HG02938 (cell line): ENCODE measurements around the gene GRXCR1.
A peak's percentile ranks its signal among the peaks of the same experiment; 100 is the strongest.

Experiments used
- ATAC-seq: cut with Tn5 transposase; IDR thresholded peaks from one replicate; pipeline ENCODE4 v1.9.1; 2021; ENCODE audit warnings: mild to moderate bottlenecking, moderate library complexity; ENCODE audit not compliant: unreplicated experiment

GRXCR1 gene

DNA sequence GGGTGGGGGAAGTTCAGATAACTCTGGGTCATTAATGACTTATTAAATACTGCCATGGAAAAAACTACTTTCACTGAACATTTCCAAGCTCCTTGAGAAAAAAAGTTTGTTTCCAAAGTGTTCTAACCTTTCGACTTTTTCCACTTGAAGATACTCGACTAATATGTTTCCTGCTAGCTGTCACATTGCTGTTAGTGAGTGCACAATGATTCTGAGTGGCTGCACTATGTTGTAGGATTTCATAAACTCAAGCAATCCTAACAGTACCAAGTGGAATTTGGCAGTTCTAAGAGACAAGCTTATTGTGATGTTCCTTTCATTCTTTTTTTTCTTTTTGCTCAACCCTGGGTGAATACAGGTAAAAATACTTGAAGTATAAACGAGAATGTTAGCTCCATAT, 33.4 kb downstream of the GRXCR1 start:
- no peak for ATAC-seq

- ATAC-seq, result no peak
Observed at GRCh38 chr4:42927946-42928345, 35.4 kb downstream of the GRXCR1 start.

DNA sequence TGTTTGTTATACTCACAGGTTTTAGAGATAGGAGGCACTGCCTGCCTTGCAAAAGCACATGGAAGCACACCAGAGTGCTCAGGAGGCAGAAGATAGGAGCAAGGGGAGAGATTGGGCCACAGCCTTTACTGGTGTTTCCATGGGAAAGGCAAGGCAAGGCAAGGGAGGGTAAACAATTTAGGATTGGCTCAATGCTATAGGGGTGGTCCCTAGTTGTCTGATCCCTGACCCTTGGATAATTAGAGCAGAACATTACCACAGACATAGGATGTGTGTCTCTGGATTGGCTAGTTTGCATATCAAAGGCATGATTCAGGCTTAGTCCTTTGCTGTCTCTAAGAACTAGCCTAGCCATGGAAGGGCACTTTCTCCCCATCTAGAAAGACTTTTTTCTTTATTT, 36.1 kb downstream of the GRXCR1 start:
- ATAC-seq, result no peak

DNA sequence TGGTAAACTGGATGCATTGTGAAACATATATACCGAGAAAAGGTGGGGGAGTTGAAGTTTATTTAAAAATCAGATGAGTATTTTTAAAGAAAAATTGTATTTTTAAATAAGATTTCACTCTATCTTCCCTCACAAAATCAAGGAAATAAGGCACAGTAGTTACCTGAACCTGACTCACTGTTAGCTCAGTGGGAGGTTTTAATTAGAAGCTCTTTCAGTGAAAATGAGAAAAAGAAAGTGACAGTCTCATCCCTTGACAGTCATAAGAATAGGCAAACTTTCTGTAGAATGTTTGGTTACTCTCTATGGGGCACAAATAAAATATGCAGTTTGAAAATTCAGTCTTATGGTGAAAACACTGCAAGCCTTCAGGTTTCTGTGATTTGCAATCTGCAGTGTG, 49.7 kb downstream of the GRXCR1 start:
- no peak for ATAC-seq

- ATAC-seq, result no peak
Observed at GRCh38 chr4:42945874-42946273, 53.4 kb downstream of the GRXCR1 start.

DNA sequence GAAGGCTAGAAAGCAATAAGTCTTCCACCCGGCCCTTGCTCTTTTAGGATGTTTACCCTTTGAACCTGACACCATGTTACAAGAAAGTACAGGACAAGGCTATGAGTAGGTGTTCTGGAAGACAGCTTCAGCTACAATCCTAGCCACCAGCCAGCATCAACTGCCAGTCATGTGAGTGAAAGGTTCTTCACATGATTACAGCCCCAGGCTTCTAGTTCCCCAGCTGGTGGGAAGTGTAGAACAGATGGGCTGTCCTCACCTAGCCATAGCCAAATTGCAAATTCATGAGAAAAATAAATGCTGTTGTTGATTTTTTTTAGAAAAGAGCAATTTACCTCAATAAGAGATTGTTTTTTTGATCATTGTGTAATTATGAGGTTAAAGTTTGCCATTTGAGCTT, 60.8 kb downstream of the GRXCR1 start:
- ATAC-seq, result no peak

DNA sequence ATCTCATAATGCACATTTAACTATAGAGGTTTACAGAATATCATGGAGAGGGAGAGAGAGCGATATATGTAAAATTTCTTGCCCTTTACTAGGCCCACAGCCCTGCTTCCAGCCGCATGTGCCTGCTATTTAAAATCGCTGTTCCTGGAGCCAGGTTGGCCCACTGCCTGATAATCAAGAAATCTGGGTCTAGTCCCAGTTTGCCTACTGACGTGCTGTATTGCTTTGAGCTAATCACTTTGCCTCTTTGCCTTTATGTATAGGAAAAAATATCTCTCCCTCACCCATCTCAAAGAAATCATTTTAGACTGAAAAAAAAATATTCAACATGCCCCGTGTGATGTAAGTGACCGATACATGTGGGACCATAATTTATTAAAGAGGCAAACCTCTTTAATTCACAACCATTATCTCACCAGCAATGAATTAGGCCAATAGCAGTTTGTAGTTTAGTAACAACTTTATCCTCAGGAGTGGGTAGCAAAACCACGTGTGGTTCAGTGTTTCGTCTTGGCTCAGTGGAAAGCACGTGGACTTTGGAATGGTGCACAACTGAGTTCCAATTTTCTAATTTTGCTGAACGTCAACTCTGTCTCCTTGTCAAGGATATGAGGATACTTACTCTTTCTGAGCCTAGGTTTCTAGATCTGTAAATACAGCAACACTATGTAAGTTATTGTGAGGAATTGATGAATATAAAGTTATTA, 62.6 kb downstream of the GRXCR1 start:
- no peak for ATAC-seq

- ATAC-seq, result no peak
Observed at GRCh38 chr4:42955746-42956505, 63.4 kb downstream of the GRXCR1 start.

DNA sequence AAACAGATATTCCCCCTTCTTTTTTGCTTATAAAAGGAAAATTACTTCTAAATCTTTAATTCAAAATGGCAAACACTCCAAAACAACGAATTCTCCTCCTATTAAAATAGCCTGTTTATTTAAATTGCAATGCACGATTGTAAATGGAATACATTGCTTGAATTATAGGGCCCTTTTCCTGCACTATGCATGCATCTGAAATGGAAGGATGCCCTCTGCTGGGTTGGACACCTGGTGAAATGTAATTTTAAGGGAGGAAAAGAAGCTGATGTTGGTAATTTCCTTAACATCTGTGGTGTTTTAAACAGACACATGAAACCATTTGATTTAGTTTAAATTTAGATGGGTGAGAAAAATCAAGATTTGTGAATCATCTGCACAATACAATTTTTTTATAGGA, 72.8 kb downstream of the GRXCR1 start:
- no peak for ATAC-seq

- no peak for ATAC-seq
Observed at GRCh38 chr4:42985976-42986375, 93.5 kb downstream of the GRXCR1 start.

GRCh38 chr4:42995343-42995944, 102.9 kb downstream of the GRXCR1 start:
- ATAC-seq, result peak; percentile 94

DNA sequence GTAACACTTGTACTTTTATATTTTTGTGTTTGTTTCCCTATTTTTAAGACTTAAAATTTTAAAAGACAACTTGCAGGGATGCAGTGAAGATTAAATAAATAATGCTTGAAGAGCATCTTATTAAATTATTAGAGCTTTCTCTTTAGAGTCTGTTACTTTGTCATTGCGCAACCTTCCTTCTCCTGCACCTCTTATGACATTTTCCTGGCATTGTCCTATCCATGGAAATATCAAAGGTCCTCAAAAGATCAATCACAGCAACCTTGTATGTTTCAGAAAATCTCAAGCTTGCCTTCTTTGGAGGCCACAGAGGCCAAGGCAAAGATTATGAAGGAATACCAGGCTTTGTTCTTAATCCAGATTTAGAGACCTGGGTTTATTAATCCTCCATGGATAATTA, 116.3 kb downstream of the GRXCR1 start:
- ATAC-seq, result no peak

DNA sequence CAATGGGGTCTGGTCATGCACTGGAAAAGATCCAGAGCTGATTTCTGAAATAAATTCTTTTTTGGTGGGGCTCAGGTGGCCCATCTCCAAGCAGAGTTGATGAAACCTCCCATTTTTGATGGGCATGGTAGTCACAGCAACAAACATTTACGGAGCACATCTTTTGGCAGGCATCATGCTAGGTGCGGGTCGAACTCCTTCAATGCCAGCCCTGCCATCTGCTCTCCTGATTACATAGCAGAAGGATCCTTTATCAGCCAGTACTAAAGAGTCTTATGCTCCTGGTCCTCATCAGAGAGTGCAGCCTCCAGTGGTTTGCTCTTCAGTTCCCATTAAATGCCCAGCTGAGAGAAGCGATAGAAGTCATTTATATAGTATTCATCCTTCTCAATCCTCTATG, 121.7 kb downstream of the GRXCR1 start:
- no peak for ATAC-seq

GRCh38 chr4:43041632-43042031, 149.1 kb downstream of the GRXCR1 start:
- ATAC-seq, result no peak

DNA sequence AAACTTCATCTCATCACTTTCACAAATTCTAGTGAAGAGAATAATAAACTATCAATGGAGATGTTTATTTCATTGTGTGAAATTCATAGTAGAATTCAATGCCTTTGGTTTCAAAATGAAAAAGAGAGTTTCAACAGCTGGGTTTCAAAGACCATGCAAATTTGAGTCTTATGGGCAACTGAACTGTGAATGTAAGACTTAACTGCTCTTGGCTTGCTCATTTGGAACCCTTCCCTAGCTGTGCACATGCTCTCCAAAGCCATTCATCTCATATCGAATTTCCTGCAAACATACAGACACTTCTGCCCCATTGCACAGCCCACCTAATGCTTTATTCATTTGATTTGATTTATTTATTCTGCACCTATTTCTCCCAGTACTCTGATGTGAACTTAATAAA, 154.5 kb downstream of the GRXCR1 start:
- no peak for ATAC-seq

DNA sequence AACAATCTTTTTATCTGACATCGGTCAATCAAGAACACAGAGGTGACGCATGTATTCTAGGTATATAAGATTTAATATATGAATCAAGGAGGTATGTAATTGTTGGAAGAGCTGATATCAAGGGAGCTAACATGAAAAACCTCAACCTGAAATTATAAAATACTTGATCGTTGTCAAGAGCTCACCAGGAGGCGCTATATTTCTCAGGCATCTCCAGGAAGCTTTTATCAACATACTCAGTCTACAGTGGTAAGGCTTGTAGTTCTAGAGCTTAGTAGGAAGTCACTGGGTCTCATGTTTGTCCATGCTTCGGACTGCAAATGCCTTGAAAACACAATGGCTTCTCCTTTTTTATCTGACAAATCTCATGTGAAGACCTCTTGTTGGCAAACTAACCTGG, 156.1 kb downstream of the GRXCR1 start:
- ATAC-seq, result no peak

- no peak for ATAC-seq
Observed at GRCh38 chr4:43049326-43049725, 156.8 kb downstream of the GRXCR1 start.

DNA sequence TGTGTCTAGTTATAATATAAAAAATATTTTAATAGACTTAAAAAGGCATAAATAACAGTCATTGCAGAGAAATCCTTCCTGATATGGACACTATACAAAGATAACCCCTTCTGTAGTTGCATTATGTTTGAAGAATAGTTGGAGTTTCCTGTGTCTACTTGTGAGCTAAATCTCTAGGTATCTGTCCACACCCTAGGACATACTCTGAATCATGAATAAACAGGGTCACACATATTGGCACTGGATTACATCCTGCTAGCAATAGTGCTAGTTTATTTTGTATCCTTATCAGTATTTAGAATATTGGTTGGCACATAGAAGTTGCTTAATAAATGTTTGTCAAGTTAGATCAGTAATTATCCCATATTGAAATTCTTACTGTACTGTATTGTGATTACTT, 173.9 kb downstream of the GRXCR1 start:
- no peak for ATAC-seq

- no peak for ATAC-seq
Observed at GRCh38 chr4:43071069-43071468, 178.6 kb downstream of the GRXCR1 start.
